Activated CD4-positive, alpha-beta T cell treated with anti-CD3 and anti-CD28 coated beads, Interleukin-2, amount 50 U/mL, for 4 hours (primary cell): ENCODE measurements around the gene SLC11A2.
"Not testable (repeated sequence)": the region's sequence is repeated elsewhere in the genome, so short reads cannot be mapped to it uniquely, and the experiment has no call there.

Experiments
- DNase-seq, 2 experiments: peaks; one replicate each; pipeline ENCODE4 v3.0.0-alpha.2; 2020

SLC11A2 gene

GRCh38 chr12:51025338-51025835, 797 bp downstream of the SLC11A2 start:
- DNase-seq = no peak

- DNase-seq = no peak
Measured at GRCh38 chr12:51023625-51024382, 2.4 kb downstream of the SLC11A2 start.

GRCh38 chr12:51021694-51022093, 4.5 kb downstream of the SLC11A2 start:
- DNase-seq = no peak

GRCh38 chr12:51020448-51021182, 5.6 kb downstream of the SLC11A2 start:
- no peak for DNase-seq

GRCh38 chr12:51019927-51020326, 6.3 kb downstream of the SLC11A2 start:
- no peak for DNase-seq

GRCh38 chr12:51018956-51019355, 7.2 kb downstream of the SLC11A2 start:
- DNase-seq = no peak

GRCh38 chr12:51017452-51017851, 8.7 kb downstream of the SLC11A2 start:
- DNase-seq = no peak

- DNase-seq = not testable (repeated sequence)
Measured at GRCh38 chr12:51014467-51014866, 11.7 kb downstream of the SLC11A2 start.

- no peak for DNase-seq
Measured at GRCh38 chr12:51013441-51013840, 12.7 kb downstream of the SLC11A2 start.

GRCh38 chr12:51012570-51013236, 13.5 kb downstream of the SLC11A2 start:
- no peak for DNase-seq

GRCh38 chr12:51011955-51012354, 14.2 kb downstream of the SLC11A2 start:
- DNase-seq = no peak

- peak; percentile 44 to 53 for DNase-seq
Measured at GRCh38 chr12:51009056-51009440, 17.1 kb downstream of the SLC11A2 start.

GRCh38 chr12:51008329-51009055, 17.7 kb downstream of the SLC11A2 start:
- DNase-seq = no peak

- DNase-seq = no peak
Measured at GRCh38 chr12:51005671-51006070, 20.5 kb downstream of the SLC11A2 start.

GRCh38 chr12:51005030-51005429, 21.2 kb downstream of the SLC11A2 start:
- DNase-seq = no peak

- no peak for DNase-seq
Measured at GRCh38 chr12:51004504-51004903, 21.7 kb downstream of the SLC11A2 start.

GRCh38 chr12:51001799-51002198, 24.4 kb downstream of the SLC11A2 start:
- no peak for DNase-seq

GRCh38 chr12:51000245-51000644, 25.9 kb downstream of the SLC11A2 start:
- DNase-seq = no peak

GRCh38 chr12:50999093-50999492, 27.1 kb downstream of the SLC11A2 start:
- DNase-seq = no peak

GRCh38 chr12:50992819-50993218, 33.4 kb downstream of the SLC11A2 start:
- no peak for DNase-seq

GRCh38 chr12:50991291-50991690, 34.9 kb downstream of the SLC11A2 start:
- DNase-seq = no peak

- no peak for DNase-seq
Measured at GRCh38 chr12:50990791-50991190, 35.4 kb downstream of the SLC11A2 start.

- no peak for DNase-seq
Measured at GRCh38 chr12:50990147-50990727, 35.9 kb downstream of the SLC11A2 start.
